Measurements from ENCODE around the gene CTNNAL1. TPM values are rescaled to one million over a fixed set of nuclear protein-coding genes. Genes with fewer than 3 reads are reported as not detected.
A peak's percentile ranks its signal among the peaks of the same experiment; 100 is the strongest.

Gene CTNNAL1
- total RNA-seq, 1 donor from 2014 or later: 16.4 TPM

DNA sequence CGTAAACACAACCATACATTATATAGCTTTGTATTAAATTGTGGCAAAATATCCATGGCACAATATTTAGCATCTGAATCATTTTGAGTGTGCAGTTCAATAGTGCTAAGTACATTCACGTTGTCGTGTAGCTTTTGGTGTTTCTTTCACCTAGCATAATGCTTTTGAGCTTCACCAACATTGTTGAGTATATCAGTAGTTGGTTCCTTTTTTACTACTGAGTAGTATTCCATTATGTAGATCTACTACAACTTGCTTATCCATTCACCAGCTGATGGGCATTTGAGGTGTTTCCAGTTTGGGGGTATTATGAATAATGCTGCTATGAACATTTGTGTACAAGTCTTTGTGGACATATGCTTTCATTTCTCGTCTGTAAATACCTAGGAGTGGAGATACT is 27.3 kb upstream of the CTNNAL1 start:
- H3K4me3 ChIP-seq: no peak overlapping the region
- H3K36me3 ChIP-seq: peaks cover 8 to 36% of the 10 kb centered on the region in 2 donors
- intact Hi-C loops (cut with DNase I): no loop called here
- no peak for TF ChIP-seq CTCF (IDR thresholded peaks at IDR 0.05)
- no peaks in the 10 kb centered on the region for H3K27me3 ChIP-seq
- peaks cover 0 to 7% of the 10 kb centered on the region in 2 donors for H3K4me1 ChIP-seq
- no peaks in the 10 kb centered on the region for H3K9me3 ChIP-seq
- H3K27ac ChIP-seq: no peak overlapping the region
- DNase-seq (ENCODE audit: low spot score in 2 of 2): no peak

DNA sequence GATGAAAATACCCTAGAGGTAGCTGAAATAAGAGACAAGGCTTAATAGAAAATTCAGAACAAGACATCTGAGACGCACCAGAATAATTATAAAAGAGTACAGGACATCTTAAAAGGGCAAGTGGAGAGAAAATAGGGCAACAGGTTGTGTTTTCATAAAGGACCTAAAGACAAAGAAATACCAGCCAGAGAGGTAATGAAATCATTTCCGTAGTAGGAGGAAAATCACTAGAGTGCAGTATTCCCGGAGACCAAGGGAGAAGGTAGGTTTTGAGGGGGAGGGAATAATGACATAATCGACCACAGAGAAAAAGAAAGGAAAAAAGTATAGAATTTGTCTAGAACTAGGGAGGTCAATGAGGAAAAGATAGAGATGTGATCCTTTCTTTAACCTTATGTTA is 26.2 kb upstream of the CTNNAL1 start:
- no peak for TF ChIP-seq CTCF (IDR thresholded peaks at IDR 0.05)
- no peaks in the 10 kb centered on the region for H3K9me3 ChIP-seq
- intact Hi-C loops (cut with DNase I): loop anchor here (5.0 kb wide), 1 partner anchor 107 kb away; the partner anchor contains the start of genes ABITRAM and ELP1
- H3K27ac ChIP-seq: no peak overlapping the region
- peaks cover 0 to 11% of the 10 kb centered on the region in 2 donors for H3K4me1 ChIP-seq
- H3K36me3 ChIP-seq: peaks cover 6 to 30% of the 10 kb centered on the region in 2 donors
- H3K27me3 ChIP-seq: no peaks in the 10 kb centered on the region
- no peak for DNase-seq (ENCODE audit: low spot score in 2 of 2)
- H3K4me3 ChIP-seq: no peak overlapping the region

GRCh38 chr9:109037946-109038715 is 24.8 kb upstream of the CTNNAL1 start:
- peaks cover 0 to 11% of the 10 kb centered on the region in 2 donors for H3K4me1 ChIP-seq
- no peaks in the 10 kb centered on the region for H3K9me3 ChIP-seq
- H3K36me3 ChIP-seq: peaks cover 6 to 23% of the 10 kb centered on the region in 2 donors
- intact Hi-C loops (cut with DNase I): loop anchor here (2.0 to 5.0 kb wide), 2 partner anchors 25 to 106 kb away; partner anchors contain the start of genes ABITRAM, CTNNAL1 and ELP1
- peak overlapping the region; percentile 15 to 28 for H3K27ac ChIP-seq
- DNase-seq (ENCODE audit: low spot score in 2 of 2): no peak
- H3K4me3 ChIP-seq: no peak overlapping the region
- H3K27me3 ChIP-seq: no peaks in the 10 kb centered on the region
- TF ChIP-seq CTCF (IDR thresholded peaks at IDR 0.05): no peak

DNA sequence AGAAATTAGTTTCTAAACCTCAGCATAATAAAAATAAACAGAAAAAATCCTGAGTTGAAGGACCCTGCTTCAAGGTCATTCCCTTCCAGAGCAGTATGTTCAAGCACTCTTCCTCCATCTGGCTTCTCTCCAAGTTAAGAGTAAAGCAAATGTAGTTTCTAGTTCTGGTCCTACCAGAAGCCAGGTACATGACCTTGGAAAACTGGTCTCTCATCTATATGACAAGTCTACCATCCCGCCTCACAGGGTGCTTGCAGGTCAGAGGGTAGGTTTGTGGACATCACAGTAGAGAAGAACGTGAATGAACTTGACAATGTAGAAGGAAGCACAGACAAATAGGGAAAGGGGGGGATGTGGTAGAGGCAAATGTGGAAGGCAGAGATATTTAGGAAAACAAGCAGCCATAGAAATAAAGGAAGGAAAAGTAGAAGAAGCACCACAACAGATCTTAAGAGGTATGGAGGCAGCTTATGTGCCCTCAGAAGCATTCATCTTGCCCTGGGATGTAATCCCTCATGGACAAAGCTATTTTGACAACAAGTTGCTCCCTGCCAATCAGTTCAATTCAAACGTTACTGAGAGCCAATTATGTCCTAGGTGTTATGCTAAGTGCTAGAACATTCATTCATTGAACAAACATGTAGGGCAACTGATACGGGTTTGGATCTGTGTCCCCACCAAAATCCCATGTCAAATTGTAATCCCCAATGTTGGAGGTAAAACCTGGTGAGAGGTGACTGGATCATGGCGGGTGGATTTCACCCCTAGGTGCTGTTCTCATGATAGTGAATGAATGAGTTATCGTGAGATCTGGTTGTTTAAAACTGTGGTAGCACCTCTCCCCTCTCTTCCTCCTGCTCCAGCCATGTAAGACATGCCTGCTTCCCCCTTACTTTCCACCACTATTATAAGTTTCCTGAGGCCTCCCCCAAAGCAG is 23.7 kb upstream of the CTNNAL1 start:
- no peaks in the 10 kb centered on the region for H3K9me3 ChIP-seq
- intact Hi-C loops (cut with DNase I): loop anchor here (2.0 to 5.0 kb wide), 2 partner anchors 24 to 105 kb away; partner anchors contain the start of genes ABITRAM, CTNNAL1 and ELP1
- H3K36me3 ChIP-seq: peaks cover 11 to 15% of the 10 kb centered on the region in 2 donors
- peaks cover 0 to 11% of the 10 kb centered on the region in 2 donors for H3K4me1 ChIP-seq
- H3K27me3 ChIP-seq: no peaks in the 10 kb centered on the region
- no peak for TF ChIP-seq CTCF (IDR thresholded peaks at IDR 0.05)
- DNase-seq (ENCODE audit: low spot score in 2 of 2): no peak
- H3K4me3 ChIP-seq: no peak overlapping the region
- H3K27ac ChIP-seq: peak overlapping the region; percentile 28 to 35

DNA sequence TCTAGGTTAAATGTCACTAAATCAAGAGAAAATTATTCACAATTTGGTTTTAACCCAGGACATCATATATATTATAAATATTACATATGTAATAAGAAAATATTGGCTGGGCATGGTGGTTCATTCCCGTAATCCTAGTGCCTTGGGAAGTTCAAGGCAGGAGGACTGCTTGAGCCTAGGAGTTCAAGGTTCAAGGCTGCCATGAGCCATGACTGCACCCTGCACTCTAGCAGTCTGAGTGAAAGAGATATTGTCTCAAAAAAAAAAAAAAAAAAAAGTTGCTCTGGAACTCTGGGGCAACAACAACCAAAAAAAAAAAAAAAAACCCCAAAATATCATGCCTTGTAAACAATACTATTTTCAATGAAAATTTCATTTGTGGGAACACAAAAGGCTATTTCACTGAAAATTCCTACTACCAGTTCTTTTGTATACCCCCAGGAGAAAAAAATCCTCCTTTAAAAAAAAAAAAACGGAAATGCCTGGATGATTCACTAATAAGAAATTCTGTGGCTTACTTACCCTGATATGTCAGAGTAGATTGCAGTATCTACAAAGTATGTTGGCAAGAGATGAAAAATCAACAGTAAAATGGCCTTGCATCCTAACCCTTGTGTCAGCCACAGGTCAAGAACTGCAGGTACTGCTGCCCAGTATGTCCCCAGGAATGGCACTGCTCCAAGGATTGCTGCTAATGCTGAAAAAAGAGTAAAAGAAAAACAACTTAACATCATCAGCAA is 22.6 kb upstream of the CTNNAL1 start:
- DNase-seq (ENCODE audit: low spot score in 2 of 2): peak in 1 of 2 donors; percentile 74
- H3K27ac ChIP-seq: peak overlapping the region in 1 of 2 donors; percentile 55

More for the DNA sequence above, 22.6 kb upstream of the CTNNAL1 start:
- Histone ChIP-seq H3K36me3 (peaks cover 9 to 11% of the 10 kb centered on the region in 2 donors), H3K9me3 (no peaks in the 10 kb centered on the region), H3K4me1 (peaks cover 0 to 11% of the 10 kb centered on the region in 2 donors), H3K4me3 (no peak overlapping the region), H3K27me3 (no peaks in the 10 kb centered on the region)
- TF ChIP-seq CTCF (IDR thresholded peaks at IDR 0.05): no peak
- intact Hi-C loops (cut with DNase I): loop anchor here (2.0 to 5.0 kb wide), 2 partner anchors 23 to 104 kb away; partner anchors contain the start of genes ABITRAM, CTNNAL1 and ELP1

Measured in ascending aorta (tissue), 2 donors.